H1 (cell line): ENCODE results near the gene SF3B2. TPM values are rescaled to one million over a fixed set of nuclear protein-coding genes. Genes with fewer than 3 reads are reported as not detected.
A peak's percentile ranks its signal among the peaks of the same experiment; 100 is the strongest.

Source experiments
- CTCF ChIA-PET: fragments of 300-600 bp; sonication (Branson Sonifier 250); formaldehyde crosslinking; loops from one replicate; lab custom pipeline; 2021; ENCODE audit not compliant: partially characterized antibody; lab: Charles Lee
- POLR2A ChIA-PET: fragments of 300-600 bp; sonication (Branson Sonifier 250); formaldehyde crosslinking; loops from one replicate; lab custom pipeline; 2021; ENCODE audit warnings: inconsistent platforms; ENCODE audit not compliant: partially characterized antibody; lab: Charles Lee
- DNase-seq, 2 experiments: peaks; one replicate each; pipeline versions ENCODE4 v3.0.0 to v3.0.0-alpha.2; 2010 to 2022; ENCODE audit warnings: low spot score in 2 of 2, low read depth in 1 of 2, mixed read lengths in 1 of 2
- FAIRE-seq: peaks from 2 replicates; lab custom pipeline; 2011; peaks lifted over from hg19 to GRCh38; lab: Jason Lieb, UNC
- H2AFZ ChIP-seq: 2 replicates; pipeline ENCODE4 v1.8.1; 2012; ENCODE audit warnings: low read length, inconsistent platforms
- H2AK5ac ChIP-seq: 2 replicates; pipeline ENCODE4 v1.6.1; 2013; ENCODE audit warnings: low read depth, low read length
- H2BK120ac ChIP-seq: replicated peaks from 2 replicates; pipeline ENCODE3; 2013; ENCODE audit warnings: low read depth, low read length, inconsistent platforms
- H2BK12ac ChIP-seq: 2 replicates; pipeline ENCODE4 v1.6.1; 2013; ENCODE audit warnings: low read depth, low read length
- H2BK15ac ChIP-seq: 2 replicates; pipeline ENCODE4 v1.6.1; 2013; ENCODE audit warnings: low read length
- H2BK20ac ChIP-seq: 2 replicates; pipeline ENCODE4 v1.6.1; 2013; ENCODE audit warnings: low read length
- H2BK5ac ChIP-seq: 2 replicates; pipeline ENCODE4 v1.6.1; 2013; ENCODE audit warnings: low read depth, low read length
- H3K14ac ChIP-seq: 2 replicates; pipeline ENCODE4 v1.6.1; 2013; ENCODE audit warnings: inconsistent platforms; ENCODE audit not compliant: insufficient read length
- H3K18ac ChIP-seq: 2 replicates; pipeline ENCODE4 v1.6.1; 2013; ENCODE audit warnings: low read length; ENCODE audit errors: extremely low read depth
- H3K23ac ChIP-seq: 2 replicates; pipeline ENCODE4 v1.6.1; 2013; ENCODE audit warnings: inconsistent platforms; ENCODE audit not compliant: insufficient read length
- H3K23me2 ChIP-seq: 2 replicates; pipeline ENCODE4 v1.6.1; 2013; ENCODE audit warnings: low read depth, low read length
- H3K27ac ChIP-seq: 2 replicates; pipeline ENCODE4 v1.6.1; 2011; ENCODE audit warnings: low read depth, low read length, inconsistent platforms
- H3K27me3 ChIP-seq, 4 experiments: replicated peaks in 1 of 4; 1 replicate in 1 of 4; 2 replicates in 3 of 4; pipeline versions ENCODE4 v1.6.1 to v1.8.1; 2011 to 2013; ENCODE audit warnings: low read length in 3 of 4, mild to moderate bottlenecking in 3 of 4, inconsistent platforms in 2 of 4, mixed read lengths in 2 of 4, moderate library complexity in 1 of 4; ENCODE audit not compliant: control insufficient read depth in 3 of 4, insufficient read depth in 3 of 4; ENCODE audit errors: extremely low read depth in 1 of 4
- H3K36me3 ChIP-seq, 4 experiments: 2 replicates each; pipeline versions ENCODE4 v1.6.1 to v1.8.1; 2011 to 2013; ENCODE audit warnings: mild to moderate bottlenecking in 4 of 4, low read length in 3 of 4, moderate library complexity in 2 of 4, control low read depth in 1 of 4, inconsistent platforms in 1 of 4; ENCODE audit not compliant: insufficient read depth in 4 of 4, control insufficient read depth in 2 of 4
- H3K4ac ChIP-seq: replicated peaks from 2 replicates; pipeline ENCODE3; 2013; ENCODE audit warnings: low read length, low read depth, mixed read lengths, inconsistent platforms; ENCODE audit not compliant: insufficient read length
- H3K4me1 ChIP-seq, 4 experiments: replicated peaks in 1 of 4; 1 replicate in 1 of 4; 2 replicates in 3 of 4; pipeline versions ENCODE4 v1.6.1 to v1.8.1; 2011 to 2013; ENCODE audit warnings: low read length in 3 of 4, inconsistent platforms in 2 of 4, mixed read lengths in 1 of 4; ENCODE audit not compliant: insufficient read depth in 4 of 4, control insufficient read depth in 3 of 4
- H3K4me2 ChIP-seq, 2 experiments: 2 replicates each; pipeline versions ENCODE4 v1.6.1 to v1.8.1; 2011 to 2013; ENCODE audit warnings: low read depth in 2 of 2, low read length in 2 of 2, control low read depth in 1 of 2, inconsistent platforms in 1 of 2, mild to moderate bottlenecking in 1 of 2; ENCODE audit not compliant: insufficient read depth in 1 of 2
- H3K4me3 ChIP-seq, 4 experiments: fragments of 200-600, 300-600 bp in 1 of 4; sonication (generic), shearing (Covaris generic), sonication (Bioruptor Twin) in 1 of 4; 2 replicates each; pipeline versions ENCODE4 v1.5.1 to v1.8.1; 2011 to 2016; ENCODE audit warnings: low read length in 4 of 4, low read depth in 3 of 4, control low read depth in 2 of 4, inconsistent platforms in 2 of 4, mild to moderate bottlenecking in 2 of 4, mixed read lengths in 1 of 4, moderate library complexity in 1 of 4; ENCODE audit not compliant: insufficient read depth in 2 of 4; ENCODE audit errors: extremely low read depth in 1 of 4
- H3K56ac ChIP-seq: replicated peaks from 2 replicates; pipeline ENCODE3; 2013; ENCODE audit warnings: low read depth, mild to moderate bottlenecking, mixed read lengths, low read length, inconsistent platforms; ENCODE audit not compliant: insufficient read length
- H3K79me1 ChIP-seq: 2 replicates; pipeline ENCODE4 v1.6.1; 2013; ENCODE audit warnings: low read depth, low read length, control low read depth
- H3K79me2 ChIP-seq, 2 experiments: 2 replicates each; pipeline versions ENCODE4 v1.6.1 to v1.8.1; 2012 to 2013; ENCODE audit warnings: low read length in 2 of 2, mild to moderate bottlenecking in 2 of 2, inconsistent platforms in 1 of 2; ENCODE audit not compliant: insufficient read depth in 2 of 2, control insufficient read depth in 1 of 2
- H3K9ac ChIP-seq, 4 experiments: replicated peaks in 1 of 4; 1 replicate in 1 of 4; 2 replicates in 3 of 4; pipeline versions ENCODE4 v1.6.1 to v1.8.1; 2011 to 2013; ENCODE audit warnings: low read depth in 3 of 4, low read length in 3 of 4, control low read depth in 2 of 4, mild to moderate bottlenecking in 2 of 4, moderate library complexity in 2 of 4, inconsistent platforms in 1 of 4; ENCODE audit errors: extremely low read depth in 1 of 4
- H3K9me3 ChIP-seq, 2 experiments: 2 replicates each; pipeline versions ENCODE4 v1.6.1 to v1.8.1; 2012 to 2013; ENCODE audit warnings: mild to moderate bottlenecking in 2 of 2, moderate library complexity in 2 of 2, control low read depth in 1 of 2, inconsistent platforms in 1 of 2, low read depth in 1 of 2, low read length in 1 of 2, mixed read lengths in 1 of 2; ENCODE audit not compliant: insufficient read depth in 2 of 2
- H4K20me1 ChIP-seq, 2 experiments: replicated peaks in 1 of 2; 2 replicates each; pipeline versions ENCODE3 to v1.8.1; 2011 to 2013; ENCODE audit warnings: inconsistent platforms in 2 of 2, low read length in 2 of 2, mild to moderate bottlenecking in 1 of 2; ENCODE audit not compliant: insufficient read depth in 2 of 2, control insufficient read depth in 1 of 2
- H4K5ac ChIP-seq: 2 replicates; pipeline ENCODE4 v1.6.1; 2013; ENCODE audit warnings: low read length, low read depth, mixed read lengths, inconsistent platforms; ENCODE audit not compliant: insufficient read length
- H4K8ac ChIP-seq: 2 replicates; pipeline ENCODE4 v1.8.0; 2013; ENCODE audit warnings: mild to moderate bottlenecking, moderate library complexity, low read length, inconsistent platforms; ENCODE audit not compliant: insufficient read depth; ENCODE audit errors: extremely low read depth
- H4K91ac ChIP-seq: replicated peaks from 2 replicates; pipeline ENCODE3; 2013; ENCODE audit warnings: low read length, mixed read lengths, inconsistent platforms; ENCODE audit not compliant: insufficient read length
- ATF3 ChIP-seq: IDR thresholded peaks from 2 replicates; pipeline ENCODE4 v1.6.1; 2011; ENCODE audit warnings: low read depth, mild to moderate bottlenecking, low read length; ENCODE audit not compliant: insufficient read depth
- BACH1 ChIP-seq: IDR thresholded peaks from 2 replicates; pipeline ENCODE4 v1.6.1; 2012; ENCODE audit warnings: low read length, improper control_type of control experiment
- E2F6 ChIP-seq: IDR thresholded peaks from 2 replicates; pipeline ENCODE4 v1.6.1; 2012; ENCODE audit warnings: inconsistent platforms
- EGR1 ChIP-seq: IDR thresholded peaks from 2 replicates; pipeline ENCODE4 v1.6.1; 2011; ENCODE audit warnings: low read depth, low read length, borderline replicate concordance
- HDAC2 ChIP-seq, 2 experiments: fragments of 300-600 bp in 1 of 2; sonication (generic) in 1 of 2; IDR thresholded peaks; 2 replicates each; pipeline ENCODE4 v1.6.1; 2011 to 2012; ENCODE audit warnings: low read depth in 2 of 2, low read length in 2 of 2, mild to moderate bottlenecking in 2 of 2, moderate library complexity in 2 of 2, borderline replicate concordance in 1 of 2, inconsistent platforms in 1 of 2
- KDM1A ChIP-seq: fragments of 200-600, 300-600 bp; sonication (generic); IDR thresholded peaks from 2 replicates; pipeline ENCODE4 v1.7.1; 2016; ENCODE audit warnings: mild to moderate bottlenecking, low read length, borderline replicate concordance
- MAX ChIP-seq: IDR thresholded peaks from 2 replicates; pipeline ENCODE4 v1.6.1; 2012; ENCODE audit warnings: inconsistent platforms
- SAP30 ChIP-seq: fragments of 300-600 bp; sonication (generic); IDR thresholded peaks from 2 replicates; pipeline ENCODE4 v1.7.1; 2012; ENCODE audit warnings: low read length, moderate library complexity, mild to moderate bottlenecking, inconsistent platforms; ENCODE audit not compliant: insufficient read depth, insufficient replicate concordance
- SP1 ChIP-seq: IDR thresholded peaks from 2 replicates; pipeline ENCODE4 v1.6.1; 2011; ENCODE audit warnings: low read depth, low read length
- SP2 ChIP-seq: IDR thresholded peaks from 2 replicates; pipeline ENCODE4 v1.6.1; 2012; ENCODE audit warnings: mild to moderate bottlenecking, low read length, inconsistent platforms
- SUZ12 ChIP-seq: fragments of 200-600 bp; sonication (generic); IDR thresholded peaks from 2 replicates; pipeline ENCODE4 v1.6.1; 2012; ENCODE audit warnings: mild to moderate bottlenecking, inconsistent platforms, low read length, moderate library complexity, mixed read lengths
- TBP ChIP-seq: IDR thresholded peaks from 2 replicates; pipeline ENCODE4 v1.6.1; 2011; ENCODE audit warnings: low read depth, low read length, improper control_type of control experiment
- WGBS, 2 experiments: shearing (Covaris generic) in 1 of 2; methylation state at CpG; one replicate each; pipeline versions ENCODE4 v1.1.6 to v1.1.7; 2013 to 2015; ENCODE audit warnings: low lambda C conversion rate in 2 of 2, mixed read lengths in 2 of 2, inconsistent platforms in 1 of 2, low coverage in 1 of 2, missing lambda C conversion rate in 1 of 2; ENCODE audit not compliant: insufficient replicate concordance in 2 of 2, insufficient coverage in 1 of 2, insufficient read length in 1 of 2; ENCODE audit errors: extremely low coverage in 1 of 2, missing lambda C conversion rate in 1 of 2; 5-methylcytosine and 5-hydroxymethylcytosine counted together
- polyA plus RNA-seq, 7 experiments: library from polyadenylated mRNA; depleted of rRNA in 3 of 7; stranded (reverse) in 5 of 7; unstranded in 2 of 7; fragments of >200 nt in 5 of 7; fragments of 200-250 nt in 2 of 7; gene quantifications; 1 replicate in 5 of 7; 2 replicates in 1 of 7; 4 replicates in 1 of 7; pipeline versions ENCODE4 v1.2.1 to v1.2.3, GENCODE V29; 2011 to 2013; ENCODE audit warnings: missing spikeins in 2 of 7, mixed read lengths in 2 of 7
- total RNA-seq: library from RNA; stranded (reverse); fragmentation: NEBNext Ultra II Directional; extraction: Animal tissue kit (Norgen Biotek cat#: 25700); gene quantifications from 2 replicates; pipeline ENCODE4 v1.2.1, GENCODE V29; 2021

The SF3B2 gene
- total and polyA plus RNA-seq, 2 of the 8 experiments (the other 6 are each of a cell fraction or from before 2014, with no cell fraction given) = 182 to 237 TPM

- Histone ChIP-seq H3K4me1 (peaks cover 5 to 15% (median 10%) of the 10 kb centered on the region in 4 experiments), H3K4me2 (peak overlapping the region; percentile 20 to 32; a peak in 1 of 4 replicates), H3K14ac (no peak overlapping the region), H3K9ac (no peak overlapping the region), H2AK5ac (no peak overlapping the region), H4K5ac (no peak overlapping the region), H3K79me2 (no peaks in the 10 kb centered on the region), H4K91ac (no peak overlapping the region), H3K36me3 (no peaks in the 10 kb centered on the region), H4K8ac (no peak overlapping the region), H2BK20ac (no peak overlapping the region), H3K56ac (no peak overlapping the region), H3K23ac (no peak overlapping the region), H3K27me3 (no peaks in the 10 kb centered on the region), H3K27ac (no peak overlapping the region), H2BK15ac (no peak overlapping the region), H3K23me2 (no peaks in the 10 kb centered on the region), H2BK120ac (no peak overlapping the region), H3K4ac (no peak overlapping the region), H3K4me3 (no peak overlapping the region), H2BK12ac (no peak overlapping the region; the same call in none of the 2 replicates), H3K9me3 (no peaks in the 10 kb centered on the region), H3K79me1 (no peaks in the 10 kb centered on the region), H3K18ac (peak overlapping the region; percentile 55; the same call in 1 of the 2 replicates), H4K20me1 (peaks cover 0 to 3% of the 10 kb centered on the region in 2 experiments), H2AFZ (no peak overlapping the region), H2BK5ac (no peak overlapping the region)
- 80 to 100% methylated on average over 1 to 9 of the region's 9 CpGs for WGBS, 2 experiments
- DNase-seq (no peak), FAIRE-seq (no peak)
- ChIA-PET CTCF (interaction anchor here (0.7 to 1.3 kb wide), 2 partner anchors 24 to 73 kb away, joined by 3 read pairs; no protein-coding TSS in a partner anchor), POLR2A (interaction anchor here (0.8 kb wide), 1 partner anchor 14 kb away, joined by 6 read pairs; no protein-coding TSS in a partner anchor)
- TF ChIP-seq TBP (no peak), BACH1 (no peak), E2F6 (peak; percentile 76), MAX (peak; percentile 84), SP1 (no peak), ATF3 (no peak), EGR1 (no peak), HDAC2 (IDR thresholded peaks at IDR 0.05; ENCODE audit: borderline replicate concordance in 1 of 2, low read depth in 2 of 2, low read length in 2 of 2) (no peak), SUZ12 (no peak), KDM1A (no peak), SP2 (no peak), SAP30 (no peak)
Observed at GRCh38 chr11:66112041-66112491, 59.9 kb downstream of the SF3B2 start.
